Breast epithelium (tissue), 3 donors: ENCODE data around the gene SPEN.

ENCODE experiments used
- POLR2A ChIP-seq: fragments of 450-650 bp; IDR thresholded peaks from one replicate; pipeline ENCODE4 v1.6.1; 2016; ENCODE audit warnings: antibody characterized with exemption, mild to moderate bottlenecking, moderate library complexity
- POLR2AphosphoS5 ChIP-seq, 3 donors: sonication (generic); formaldehyde crosslinking; IDR thresholded peaks; one replicate each; pipeline ENCODE4 v1.6.1; 2017; ENCODE audit warnings: antibody characterized with exemption in 3 of 3
- TF ChIP-seq, protein P1 (sequence below), 3 donors: fragments of 450-650 bp; IDR thresholded peaks; one replicate each; pipeline ENCODE4 v1.5.1; 2016 to 2017; ENCODE audit warnings: antibody characterized with exemption in 3 of 3, mild to moderate bottlenecking in 3 of 3, moderate library complexity in 3 of 3

DNA sequence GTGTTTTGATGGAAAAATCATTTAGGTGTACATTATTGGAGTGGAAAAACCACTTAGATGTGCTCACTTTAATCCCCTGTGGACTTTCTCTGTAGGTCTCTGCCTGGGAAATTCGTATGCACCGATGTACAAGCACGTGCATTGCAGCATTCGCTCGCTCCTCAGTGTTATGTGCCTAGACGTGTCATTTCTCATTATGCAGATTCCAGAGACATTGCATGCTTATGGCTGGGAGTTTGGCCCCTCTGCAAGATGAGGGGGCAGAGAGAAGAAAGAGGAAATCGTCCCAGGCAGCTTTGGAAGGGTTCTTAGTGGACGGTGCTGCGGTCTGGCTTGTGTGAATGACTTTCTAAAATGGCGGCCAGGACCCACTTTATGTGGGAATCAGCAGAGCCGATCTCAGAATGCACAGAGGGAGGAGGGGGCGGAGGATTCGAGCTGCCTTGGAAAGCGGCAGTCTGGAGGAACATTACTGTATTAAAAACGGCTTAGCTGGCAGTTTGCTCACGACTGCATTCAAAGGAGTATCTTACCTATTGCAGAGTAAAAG, 2.3 kb downstream of the SPEN start:
- TF ChIP-seq POLR2AphosphoS5 (IDR thresholded peaks at IDR 0.05) = peak in 2 of 3 donors; percentile 10 to 25
- TF ChIP-seq POLR2A = no peak
- TF ChIP-seq, protein P1, sequence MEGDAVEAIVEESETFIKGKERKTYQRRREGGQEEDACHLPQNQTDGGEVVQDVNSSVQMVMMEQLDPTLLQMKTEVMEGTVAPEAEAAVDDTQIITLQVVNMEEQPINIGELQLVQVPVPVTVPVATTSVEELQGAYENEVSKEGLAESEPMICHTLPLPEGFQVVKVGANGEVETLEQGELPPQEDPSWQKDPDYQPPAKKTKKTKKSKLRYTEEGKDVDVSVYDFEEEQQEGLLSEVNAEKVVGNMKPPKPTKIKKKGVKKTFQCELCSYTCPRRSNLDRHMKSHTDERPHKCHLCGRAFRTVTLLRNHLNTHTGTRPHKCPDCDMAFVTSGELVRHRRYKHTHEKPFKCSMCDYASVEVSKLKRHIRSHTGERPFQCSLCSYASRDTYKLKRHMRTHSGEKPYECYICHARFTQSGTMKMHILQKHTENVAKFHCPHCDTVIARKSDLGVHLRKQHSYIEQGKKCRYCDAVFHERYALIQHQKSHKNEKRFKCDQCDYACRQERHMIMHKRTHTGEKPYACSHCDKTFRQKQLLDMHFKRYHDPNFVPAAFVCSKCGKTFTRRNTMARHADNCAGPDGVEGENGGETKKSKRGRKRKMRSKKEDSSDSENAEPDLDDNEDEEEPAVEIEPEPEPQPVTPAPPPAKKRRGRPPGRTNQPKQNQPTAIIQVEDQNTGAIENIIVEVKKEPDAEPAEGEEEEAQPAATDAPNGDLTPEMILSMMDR (IDR thresholded peaks at IDR 0.05) = no peak
